Stomach smooth muscle (tissue), 2 donors: ENCODE data around the gene COL9A1.

Experiments used
- H3K27ac ChIP-seq: one replicate; pipeline ENCODE4 v1.7.0; 2013; ENCODE audit warnings: mild to moderate bottlenecking, low read length, inconsistent platforms
- H3K27me3 ChIP-seq, 2 donors: one replicate each; pipeline ENCODE4 v1.7.0; 2013; ENCODE audit warnings: low read length in 2 of 2; ENCODE audit not compliant: insufficient read depth in 2 of 2, control insufficient read depth in 1 of 2
- H3K36me3 ChIP-seq, 2 donors: one replicate each; pipeline ENCODE4 v1.7.0; 2013; ENCODE audit warnings: low read length in 2 of 2; ENCODE audit not compliant: control insufficient read depth in 2 of 2, insufficient read depth in 2 of 2
- H3K4me1 ChIP-seq: one replicate; pipeline ENCODE4 v1.7.0; 2013; ENCODE audit warnings: low read length; ENCODE audit not compliant: control insufficient read depth, insufficient read depth
- H3K4me3 ChIP-seq, 2 donors: one replicate each; pipeline ENCODE4 v1.7.0; 2013; ENCODE audit warnings: low read length in 2 of 2
- H3K9ac ChIP-seq, 2 donors: one replicate each; pipeline ENCODE4 v1.7.0; 2013; ENCODE audit warnings: low read length in 2 of 2, mild to moderate bottlenecking in 1 of 2
- H3K9me3 ChIP-seq, 2 donors: one replicate each; pipeline ENCODE4 v1.7.0; 2013; ENCODE audit warnings: low read length in 2 of 2; ENCODE audit not compliant: control insufficient read depth in 2 of 2
- donor health status: healthy.
- donor health status: Pancreatic carcinoma.

Gene COL9A1

GRCh38 chr6:70210462-70210861 is 92.4 kb downstream of the COL9A1 start:
- H3K27ac ChIP-seq, result no peak overlapping the region
- H3K4me3 ChIP-seq, result no peak overlapping the region
- no peak overlapping the region for H3K9ac ChIP-seq
- no peaks in the 10 kb centered on the region for H3K9me3 ChIP-seq
- no peaks in the 10 kb centered on the region for H3K27me3 ChIP-seq
- no peaks in the 10 kb centered on the region for H3K4me1 ChIP-seq
- H3K36me3 ChIP-seq, result no peaks in the 10 kb centered on the region

DNA sequence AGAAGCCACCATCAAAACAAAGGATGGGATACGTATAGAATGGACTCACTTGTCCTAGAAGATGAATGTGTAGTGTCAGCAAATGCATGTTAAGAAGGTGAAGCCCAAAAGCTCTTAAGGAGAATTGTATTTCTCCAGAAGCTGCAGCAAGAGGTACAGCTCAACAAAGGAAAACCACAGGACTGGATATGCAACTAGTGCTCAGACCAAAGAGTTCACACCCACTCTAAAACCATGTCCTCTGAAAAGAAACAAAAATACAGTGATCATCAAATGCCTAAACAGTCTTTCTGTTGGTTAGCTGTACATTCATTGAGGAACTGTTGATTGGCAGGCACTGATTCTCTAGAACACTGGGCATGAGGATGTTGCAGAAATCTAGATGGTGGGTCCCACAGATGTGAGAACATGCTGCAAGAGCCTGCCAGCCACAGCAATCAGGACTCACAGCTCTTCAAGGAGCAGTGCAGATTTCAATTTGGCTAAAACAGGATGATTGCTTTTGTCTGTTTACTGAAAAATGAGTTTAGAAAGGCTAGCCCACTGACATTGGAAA is 94.6 kb downstream of the COL9A1 start:
- H3K27me3 ChIP-seq, result no peaks in the 10 kb centered on the region
- H3K4me3 ChIP-seq, result no peak overlapping the region
- H3K9ac ChIP-seq, result no peak overlapping the region
- H3K36me3 ChIP-seq, result no peaks in the 10 kb centered on the region
- H3K4me1 ChIP-seq, result no peaks in the 10 kb centered on the region
- no peak overlapping the region for H3K27ac ChIP-seq
- H3K9me3 ChIP-seq, result no peaks in the 10 kb centered on the region

GRCh38 chr6:70198785-70199184 is 104.1 kb downstream of the COL9A1 start:
- H3K27ac ChIP-seq, result no peak overlapping the region
- H3K4me1 ChIP-seq, result no peaks in the 10 kb centered on the region
- no peaks in the 10 kb centered on the region for H3K36me3 ChIP-seq
- no peaks in the 10 kb centered on the region for H3K27me3 ChIP-seq
- no peak overlapping the region for H3K9ac ChIP-seq
- no peaks in the 10 kb centered on the region for H3K9me3 ChIP-seq
- H3K4me3 ChIP-seq, result no peak overlapping the region

DNA sequence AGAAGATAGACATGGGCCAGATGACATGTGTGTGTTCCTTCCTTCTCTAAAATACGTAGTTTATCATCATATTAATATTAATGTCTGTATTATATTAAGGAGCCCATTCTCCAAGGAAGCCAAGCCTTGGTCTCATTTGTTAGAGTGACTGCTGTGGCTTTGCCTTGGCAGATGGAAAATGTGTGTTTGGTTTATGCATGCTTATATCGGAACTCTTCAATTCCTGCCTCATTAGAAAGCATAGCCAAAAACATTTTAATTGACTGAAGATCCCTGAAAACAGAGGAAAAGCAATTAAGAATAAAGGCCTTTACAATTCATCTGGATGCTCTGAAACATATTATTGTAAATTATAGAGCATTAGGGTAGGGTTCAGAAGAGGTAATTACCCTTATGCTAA is 106.4 kb downstream of the COL9A1 start:
- Histone ChIP-seq H3K36me3 (no peaks in the 10 kb centered on the region), H3K27ac (no peak overlapping the region), H3K27me3 (no peaks in the 10 kb centered on the region), H3K9ac (no peak overlapping the region), H3K9me3 (no peaks in the 10 kb centered on the region), H3K4me1 (no peaks in the 10 kb centered on the region), H3K4me3 (no peak overlapping the region)

DNA sequence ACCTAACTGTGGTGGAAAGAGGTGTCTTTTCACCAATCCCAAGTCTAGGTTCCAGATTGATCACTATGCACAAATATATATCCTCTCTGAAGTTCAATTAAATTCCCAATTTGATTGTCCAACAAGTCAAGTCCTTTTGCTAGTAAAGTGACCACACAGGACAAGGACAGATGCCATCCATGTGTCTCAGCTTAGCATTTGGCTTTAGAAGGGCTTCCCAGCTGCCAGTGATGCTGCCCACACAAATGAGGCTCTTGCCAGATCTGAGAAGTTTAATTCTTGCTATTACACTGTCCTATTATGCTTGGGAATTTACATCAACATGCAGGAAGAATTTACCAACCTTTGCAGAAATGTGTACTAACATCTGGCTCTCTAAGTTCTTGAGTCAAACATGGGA is 108.5 kb downstream of the COL9A1 start:
- no peaks in the 10 kb centered on the region for H3K9me3 ChIP-seq
- H3K27ac ChIP-seq, result no peak overlapping the region
- no peaks in the 10 kb centered on the region for H3K4me1 ChIP-seq
- no peak overlapping the region for H3K4me3 ChIP-seq
- no peak overlapping the region for H3K9ac ChIP-seq
- no peaks in the 10 kb centered on the region for H3K36me3 ChIP-seq
- H3K27me3 ChIP-seq, result no peaks in the 10 kb centered on the region

DNA sequence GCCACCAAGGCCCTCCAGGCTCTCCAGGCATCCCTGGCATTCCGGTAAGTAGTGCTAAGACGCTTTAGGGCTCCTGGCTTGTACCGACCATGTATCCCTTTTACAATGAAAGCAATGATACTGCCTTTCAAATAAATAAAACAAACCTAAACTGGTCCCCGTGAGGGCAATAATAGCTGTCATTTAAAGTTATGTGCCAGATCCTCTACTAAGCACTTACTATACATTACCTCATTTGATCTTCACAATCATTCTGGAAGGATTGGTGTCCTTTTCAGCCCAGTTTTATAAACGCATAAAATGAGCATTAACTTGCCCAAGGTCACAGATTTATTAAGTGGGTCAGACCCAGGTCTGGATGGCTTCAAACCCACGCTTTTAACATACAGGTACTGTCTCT is 114.7 kb downstream of the COL9A1 start:
- H3K27ac ChIP-seq, result no peak overlapping the region
- no peaks in the 10 kb centered on the region for H3K4me1 ChIP-seq
- H3K9ac ChIP-seq, result no peak overlapping the region
- no peak overlapping the region for H3K4me3 ChIP-seq
- H3K9me3 ChIP-seq, result no peaks in the 10 kb centered on the region
- no peaks in the 10 kb centered on the region for H3K27me3 ChIP-seq
- H3K36me3 ChIP-seq, result no peaks in the 10 kb centered on the region

DNA sequence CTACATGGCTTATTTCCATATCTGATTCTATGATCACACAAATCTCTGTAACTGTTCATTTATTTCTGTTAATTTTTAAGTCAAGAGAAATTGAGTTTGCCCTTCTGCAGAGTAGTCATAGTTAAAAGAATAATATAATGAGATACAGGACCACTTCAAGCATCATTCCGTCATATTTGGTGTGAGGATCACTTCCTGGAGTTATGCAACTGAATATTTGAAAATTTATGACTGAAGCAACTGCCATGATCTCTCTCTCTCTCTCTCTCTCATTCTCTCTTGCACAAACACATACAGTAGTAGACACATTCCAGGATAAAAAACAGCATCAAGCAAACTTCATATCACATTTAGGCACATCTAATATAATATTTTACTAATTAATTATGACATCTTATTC is 116.4 kb downstream of the COL9A1 start:
- H3K36me3 ChIP-seq, result no peaks in the 10 kb centered on the region
- H3K9me3 ChIP-seq, result no peaks in the 10 kb centered on the region
- no peak overlapping the region for H3K27ac ChIP-seq
- no peaks in the 10 kb centered on the region for H3K27me3 ChIP-seq
- no peaks in the 10 kb centered on the region for H3K4me1 ChIP-seq
- no peak overlapping the region for H3K9ac ChIP-seq
- H3K4me3 ChIP-seq, result no peak overlapping the region

GRCh38 chr6:70184723-70185122 is 118.2 kb downstream of the COL9A1 start:
- Histone ChIP-seq H3K27me3 (no peaks in the 10 kb centered on the region), H3K27ac (no peak overlapping the region), H3K36me3 (no peaks in the 10 kb centered on the region), H3K4me3 (no peak overlapping the region), H3K4me1 (no peaks in the 10 kb centered on the region), H3K9ac (no peak overlapping the region), H3K9me3 (no peaks in the 10 kb centered on the region)

- Histone ChIP-seq H3K4me3 (no peak overlapping the region), H3K36me3 (no peaks in the 10 kb centered on the region), H3K9me3 (no peaks in the 10 kb centered on the region), H3K4me1 (no peaks in the 10 kb centered on the region), H3K27me3 (no peaks in the 10 kb centered on the region), H3K9ac (no peak overlapping the region), H3K27ac (no peak overlapping the region)
Observed at GRCh38 chr6:70183538-70183937, 119.3 kb downstream of the COL9A1 start.

GRCh38 chr6:70180901-70181599 is 121.8 kb downstream of the COL9A1 start:
- no peaks in the 10 kb centered on the region for H3K9me3 ChIP-seq
- no peaks in the 10 kb centered on the region for H3K27me3 ChIP-seq
- no peak overlapping the region for H3K27ac ChIP-seq
- H3K36me3 ChIP-seq, result no peaks in the 10 kb centered on the region
- H3K4me3 ChIP-seq, result no peak overlapping the region
- H3K4me1 ChIP-seq, result no peaks in the 10 kb centered on the region
- no peak overlapping the region for H3K9ac ChIP-seq

- no peaks in the 10 kb centered on the region for H3K36me3 ChIP-seq
- no peaks in the 10 kb centered on the region for H3K9me3 ChIP-seq
- no peaks in the 10 kb centered on the region for H3K4me1 ChIP-seq
- H3K4me3 ChIP-seq, result no peak overlapping the region
- no peaks in the 10 kb centered on the region for H3K27me3 ChIP-seq
- H3K9ac ChIP-seq, result no peak overlapping the region
- no peak overlapping the region for H3K27ac ChIP-seq
Observed at GRCh38 chr6:70180183-70180900, 122.5 kb downstream of the COL9A1 start.
